Neural progenitor cell (in vitro differentiated cells): ENCODE results near the gene TLCD5.

ENCODE experiments used
- CTCF ChIP-seq: fragments of 200-600 bp; sonication (generic); IDR thresholded peaks from 2 replicates; pipeline ENCODE4 v1.5.1; 2017; ENCODE audit warnings: antibody characterized with exemption, mild to moderate bottlenecking
- EZH2 ChIP-seq: fragments of 200-600 bp; sonication (generic); IDR thresholded peaks from 2 replicates; pipeline ENCODE4 v1.6.1; 2017; ENCODE audit warnings: antibody characterized with exemption, mild to moderate bottlenecking, moderate library complexity
- EZH2phosphoT487 ChIP-seq: fragments of 200-600 bp; sonication (generic); IDR thresholded peaks from 2 replicates; pipeline ENCODE4 v1.6.1; 2017; ENCODE audit warnings: antibody characterized with exemption

GRCh38 chr11:120335556-120335907 lies 10.4 kb downstream of the TLCD5 start:
- TF ChIP-seq CTCF, result no peak
- TF ChIP-seq EZH2phosphoT487, result no peak
- no peak for TF ChIP-seq EZH2
